NCI-H146 treated with DMSO at 0.1 percent for 48 hours (cell line): ENCODE data around the gene TRIM28.

Experiments
- DNase-seq: peaks from one replicate; lab custom pipeline; 2025; ENCODE audit not compliant: unreplicated experiment; lab: John Stamatoyannopoulos, UW

Gene TRIM28

GRCh38 chr19:58559275-58560006 is 15.6 kb downstream of the TRIM28 start:
- DNase-seq: no peak

GRCh38 chr19:58560007-58560887 is 16.4 kb downstream of the TRIM28 start:
- DNase-seq: no peak

- no peak for DNase-seq
Observed at GRCh38 chr19:58560921-58561320, 17.1 kb downstream of the TRIM28 start.

GRCh38 chr19:58561373-58562121 is 17.7 kb downstream of the TRIM28 start:
- no peak for DNase-seq

GRCh38 chr19:58562122-58563033 is 18.5 kb downstream of the TRIM28 start:
- DNase-seq: no peak

- no peak for DNase-seq
Observed at GRCh38 chr19:58563034-58563573, 19.2 kb downstream of the TRIM28 start.

GRCh38 chr19:58563823-58564222 is 20.0 kb downstream of the TRIM28 start:
- no peak for DNase-seq

- no peak for DNase-seq
Observed at GRCh38 chr19:58566989-58567388, 23.1 kb downstream of the TRIM28 start.

GRCh38 chr19:58568453-58569130 is 24.7 kb downstream of the TRIM28 start:
- no peak for DNase-seq

GRCh38 chr19:58569191-58569942 is 25.5 kb downstream of the TRIM28 start:
- DNase-seq: no peak

- DNase-seq: no peak
Observed at GRCh38 chr19:58569943-58570670, 26.2 kb downstream of the TRIM28 start.

GRCh38 chr19:58570770-58571574 is 27.1 kb downstream of the TRIM28 start:
- no peak for DNase-seq

- no peak for DNase-seq
Observed at GRCh38 chr19:58571575-58571947, 27.7 kb downstream of the TRIM28 start.

GRCh38 chr19:58572026-58572817 is 28.4 kb downstream of the TRIM28 start:
- DNase-seq: no peak

GRCh38 chr19:58572818-58573657 is 29.2 kb downstream of the TRIM28 start, which contains the start of gene MZF1:
TSS of gene MZF1 (minus strand) at chr19:58573335. CDS start at chr19:58571389, 1,946 bp downstream.
- no peak for DNase-seq
